T-helper 1 cell (primary cell): Measurements from ENCODE around the gene IRAG1.
"Not testable (repeated sequence)": the region's sequence is repeated elsewhere in the genome, so short reads cannot be mapped to it uniquely, and the experiment has no call there.

Source experiments
- DNase-seq, 5 donors: peaks; one replicate each; pipeline ENCODE4 v3.0.0-alpha.2; 2012 to 2020

Gene IRAG1

DNA sequence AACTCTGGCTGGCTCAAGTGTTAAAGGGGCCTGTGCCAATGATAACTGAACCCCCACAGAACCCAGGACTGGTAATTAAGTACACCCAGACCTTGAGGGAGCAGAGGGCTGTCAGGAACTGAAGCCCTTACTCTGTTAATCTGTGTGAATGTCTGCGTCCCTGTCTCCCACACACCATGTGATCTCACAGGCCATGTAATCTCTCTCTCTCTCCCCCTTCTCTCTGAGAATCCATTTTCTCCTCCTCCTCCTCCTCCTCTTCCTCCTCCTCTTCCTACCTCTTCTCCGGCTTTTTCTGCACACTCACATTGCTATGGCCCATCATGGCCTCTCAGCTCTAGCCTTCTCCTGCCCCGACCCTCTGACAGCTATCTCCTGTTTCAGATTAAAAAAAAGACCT lies 14.6 kb upstream of the IRAG1 start:
- DNase-seq = no peak

DNA sequence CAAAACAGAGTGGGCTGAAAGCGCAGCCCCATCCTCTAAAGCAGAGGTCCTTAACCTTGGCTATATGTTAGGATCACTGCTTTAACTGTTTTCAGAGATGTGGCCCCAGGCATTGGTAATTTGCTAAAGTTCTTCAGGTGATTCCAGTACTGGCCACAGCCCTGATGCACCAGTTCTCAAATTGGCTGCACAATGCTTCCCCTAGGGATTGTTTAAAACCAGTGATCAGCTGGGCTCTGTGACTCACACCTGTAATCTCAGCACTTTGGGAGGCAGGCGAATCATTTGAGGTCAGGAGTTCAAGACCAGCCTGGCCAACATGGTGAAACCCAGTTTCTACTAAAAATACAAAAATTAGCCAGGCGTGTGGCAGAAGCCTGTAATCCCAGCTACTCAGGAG lies 8.4 kb upstream of the IRAG1 start:
- no peak for DNase-seq

DNA sequence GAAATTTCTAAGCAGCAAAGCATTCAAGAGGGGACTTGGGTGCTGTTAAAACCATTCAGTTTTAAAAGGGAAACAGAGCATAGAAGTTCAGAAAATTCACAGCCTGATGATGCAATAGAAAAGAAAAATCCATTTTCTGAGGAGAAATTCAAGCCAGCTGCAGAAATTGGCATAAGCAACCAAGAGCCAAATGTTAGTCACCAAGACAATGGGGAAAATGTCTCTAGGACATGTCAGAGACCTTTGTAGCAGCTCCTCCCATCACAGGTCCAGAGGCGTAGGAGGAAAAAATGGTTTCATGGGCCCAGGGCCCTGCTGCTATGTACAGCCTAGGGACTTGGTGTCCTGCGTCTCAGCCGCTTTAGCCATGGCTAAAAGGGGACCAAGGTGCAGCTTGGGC lies 5.5 kb upstream of the IRAG1 start:
- no peak for DNase-seq

DNA sequence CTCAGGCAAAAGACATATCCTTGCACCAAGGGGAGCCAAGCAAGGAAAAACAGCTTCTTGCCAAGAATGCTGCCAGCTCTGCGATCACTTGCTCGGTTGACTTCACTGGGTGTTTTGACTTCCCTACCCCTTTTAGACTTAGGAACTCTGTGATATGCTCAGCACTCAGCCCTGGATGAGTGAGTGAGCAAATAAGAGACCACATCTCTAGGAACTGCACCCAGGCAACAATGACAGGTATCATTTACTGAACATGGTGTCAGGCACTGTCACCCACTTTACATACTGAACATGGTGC lies 3.7 kb upstream of the IRAG1 start:
- DNase-seq = no peak

DNA sequence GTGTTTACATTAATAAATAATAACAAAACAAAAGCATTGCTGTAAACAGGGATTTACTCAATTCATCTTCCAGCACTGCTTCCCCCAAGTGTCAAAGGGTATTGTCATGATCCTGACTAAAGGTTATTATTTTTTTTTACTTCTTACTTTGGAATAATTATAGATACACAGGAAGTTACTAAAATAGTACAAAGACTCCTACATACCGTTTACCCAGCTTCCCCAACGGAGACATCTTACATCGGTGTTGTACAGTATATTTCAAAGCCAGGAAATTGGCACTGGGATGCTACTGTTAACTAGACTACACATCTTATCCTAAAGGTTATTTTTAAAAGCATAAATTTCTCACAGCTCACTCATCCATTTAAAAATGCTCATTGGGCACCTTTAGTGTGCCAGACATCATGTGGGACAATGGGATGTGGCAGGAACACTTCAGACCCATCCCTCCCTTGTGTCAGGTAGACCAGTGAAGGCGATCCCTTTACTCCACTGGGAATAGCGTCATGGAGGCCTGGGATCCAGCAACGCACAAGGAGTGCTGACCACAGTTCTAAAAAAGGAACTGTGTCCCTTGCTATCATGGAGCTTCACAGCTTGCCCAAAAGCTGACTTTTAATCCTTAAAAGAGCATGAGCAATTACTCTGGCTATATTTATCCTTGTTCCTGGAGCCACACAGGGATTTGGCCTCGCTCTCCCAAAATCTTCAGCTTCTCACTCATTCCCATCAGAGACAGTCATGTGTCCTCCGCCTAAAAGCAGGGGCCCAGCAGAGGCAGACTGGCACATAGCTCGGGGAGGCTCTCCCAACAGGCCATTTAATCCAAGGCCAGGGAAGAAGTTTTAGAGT lies 3.1 kb upstream of the IRAG1 start:
- no peak for DNase-seq

DNA sequence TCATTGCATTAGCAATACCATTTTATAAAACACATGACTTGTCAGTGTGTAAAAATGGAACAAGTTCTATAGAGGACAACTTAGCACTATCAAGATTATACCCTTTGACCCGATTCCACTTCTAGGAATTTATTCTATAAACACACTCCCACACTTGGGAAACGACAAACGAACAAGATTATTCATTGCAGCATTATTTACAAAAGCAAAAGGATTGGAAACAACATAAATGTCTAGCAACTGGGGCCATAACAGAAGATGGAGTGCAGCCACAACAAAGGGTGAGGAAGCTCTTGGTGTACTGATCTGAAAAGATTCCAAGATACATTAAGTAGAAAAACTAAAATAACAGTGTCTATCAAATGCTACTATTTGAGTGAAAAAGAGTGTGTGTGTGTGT lies 2.3 kb upstream of the IRAG1 start:
- DNase-seq = no peak

DNA sequence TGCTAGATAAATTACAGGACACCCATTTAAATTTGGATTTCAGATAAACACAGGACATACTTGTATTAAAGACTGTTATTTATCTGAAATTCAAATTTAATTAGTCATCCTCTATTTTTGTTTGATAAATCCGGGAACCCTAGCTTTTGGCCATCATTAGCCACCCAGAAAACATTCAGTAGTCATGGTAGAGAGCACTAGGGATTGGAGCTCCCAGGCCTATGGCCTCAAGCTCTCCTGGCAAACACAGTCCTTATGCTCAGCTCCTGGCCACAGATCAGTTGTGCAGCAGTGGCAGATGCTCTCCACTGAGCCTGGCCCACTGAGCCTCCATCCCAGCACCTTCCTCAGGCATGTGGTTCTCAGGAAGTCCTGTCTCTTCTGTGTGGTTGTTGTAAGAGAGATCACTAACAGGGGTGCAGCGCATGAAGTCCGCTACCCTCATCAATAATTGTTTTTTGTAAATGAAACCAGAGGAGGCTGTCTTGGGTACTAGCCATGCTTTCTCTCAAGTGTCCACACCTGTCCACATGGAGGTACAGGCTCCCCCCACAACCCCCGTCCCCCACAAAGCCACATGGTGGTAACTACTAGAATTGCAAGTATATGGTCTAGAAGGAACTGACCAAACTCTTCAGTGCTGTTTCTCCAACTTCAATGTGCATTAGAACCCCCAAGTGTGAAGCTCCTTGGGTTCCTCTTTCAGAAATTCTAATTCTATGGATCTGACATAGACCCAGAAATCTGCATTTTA lies 1.1 kb upstream of the IRAG1 start:
- no peak for DNase-seq

DNA sequence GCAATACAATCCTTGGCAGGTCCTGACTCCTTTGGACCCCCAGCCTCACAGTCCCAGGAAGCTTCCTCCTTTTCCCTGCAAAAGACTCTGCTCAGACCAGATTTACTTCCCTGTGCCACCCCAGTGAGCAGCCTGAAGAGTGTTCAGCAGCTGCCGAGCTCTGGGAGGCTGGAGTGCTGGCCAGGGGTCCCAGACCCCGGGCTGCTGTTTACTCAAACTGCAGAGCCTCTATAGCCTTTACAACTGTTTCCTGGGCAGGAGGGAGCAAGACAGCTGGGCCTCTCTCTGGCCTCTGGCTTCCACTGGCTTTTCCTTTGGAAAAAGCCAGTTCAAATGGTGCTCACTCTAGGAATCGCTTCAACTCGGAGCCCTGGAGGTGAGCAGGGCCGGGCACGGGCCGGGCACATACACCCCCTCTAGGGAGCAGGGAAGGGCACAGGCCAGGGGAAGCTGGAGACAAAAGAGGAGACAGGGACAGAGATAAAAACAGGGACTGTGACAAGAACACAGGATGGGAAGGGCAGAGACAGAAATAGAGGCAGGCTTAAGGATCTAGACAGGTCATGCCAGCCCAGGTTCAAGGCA lies 932 bp downstream of the IRAG1 start:
- no peak for DNase-seq

DNA sequence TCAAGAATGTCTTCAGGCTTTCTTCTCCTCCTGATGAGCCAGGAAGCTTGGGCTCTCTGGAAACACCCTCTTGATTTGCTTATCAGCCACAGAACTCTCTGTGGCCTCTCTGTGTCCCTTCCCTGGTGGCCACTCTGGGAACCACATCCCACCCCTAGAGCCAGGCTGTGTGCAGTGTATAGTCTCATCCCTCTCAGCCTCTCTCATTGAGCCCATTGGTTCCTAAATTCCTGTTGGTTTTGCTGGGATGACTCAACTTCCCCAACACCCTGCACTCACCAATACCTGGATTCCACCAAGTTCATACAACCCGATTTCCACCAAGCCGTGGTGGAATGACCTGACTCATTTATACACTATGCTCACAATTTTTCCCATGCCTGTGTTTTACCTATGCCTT lies 5.2 kb downstream of the IRAG1 start:
- DNase-seq = no peak

DNA sequence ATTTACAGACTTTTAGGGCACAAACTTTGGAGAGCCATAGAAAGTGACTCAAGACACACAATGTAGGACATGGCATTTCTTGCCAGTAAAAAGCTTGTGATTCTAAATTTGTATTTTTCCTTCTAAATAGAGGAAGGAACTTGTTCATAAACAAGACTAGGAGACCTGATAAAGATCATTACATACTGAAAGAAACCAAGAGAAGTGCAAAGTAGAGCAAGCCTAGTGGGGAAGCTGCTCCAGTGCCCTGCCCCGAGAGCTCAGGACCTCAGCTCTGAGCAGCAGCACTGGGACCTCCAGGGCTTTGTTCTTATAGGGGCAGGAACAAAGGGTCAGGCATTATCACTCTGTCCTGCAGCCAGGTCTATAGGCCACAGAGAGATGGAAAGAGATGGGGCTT lies 7.2 kb downstream of the IRAG1 start:
- DNase-seq = no peak

DNA sequence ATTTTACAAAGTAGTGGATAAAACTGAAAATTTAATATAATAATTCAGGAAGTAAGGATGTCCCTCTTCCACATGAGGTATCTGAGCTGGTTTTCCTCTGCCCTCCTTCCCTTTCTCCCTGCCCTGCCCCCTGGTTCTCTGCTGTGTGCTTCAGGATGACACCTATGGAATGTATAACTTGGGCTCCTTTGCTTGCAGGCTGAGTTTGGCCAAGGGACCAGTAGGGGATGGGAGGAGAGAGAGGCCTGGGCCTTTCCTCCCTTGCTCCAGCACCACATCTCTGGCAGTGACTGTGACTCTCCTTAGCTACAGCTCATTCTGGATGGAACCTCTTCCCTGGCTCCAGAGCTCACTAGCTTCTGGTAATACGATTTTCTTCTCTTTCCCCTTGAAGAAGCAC lies 10.1 kb downstream of the IRAG1 start:
- DNase-seq = no peak

DNA sequence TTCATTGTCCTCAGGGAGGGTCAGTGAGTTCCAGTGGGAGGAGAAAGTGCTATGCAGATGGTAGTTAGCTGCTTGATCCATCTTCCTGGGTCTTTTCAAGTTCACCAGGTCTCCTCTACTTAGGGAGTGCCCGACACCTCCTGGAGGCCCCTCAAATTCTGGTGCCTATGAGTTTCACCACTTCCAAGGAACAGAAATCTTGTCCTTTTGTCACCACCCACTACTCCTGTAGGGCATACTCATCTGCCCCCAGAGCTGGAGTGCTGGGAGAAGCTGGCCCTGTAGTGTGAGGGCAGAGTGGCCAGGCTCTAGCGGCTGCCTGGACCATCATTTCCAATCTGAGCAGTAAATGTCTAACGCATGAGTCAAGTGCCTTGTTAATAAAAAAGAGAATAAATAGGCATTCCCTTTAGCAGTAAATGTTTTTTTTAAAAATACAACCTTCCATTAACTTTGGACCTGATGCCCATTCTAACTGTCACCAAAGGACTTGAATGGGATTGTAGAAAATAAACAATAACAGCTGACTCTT lies 12.5 kb downstream of the IRAG1 start:
- no peak for DNase-seq

DNA sequence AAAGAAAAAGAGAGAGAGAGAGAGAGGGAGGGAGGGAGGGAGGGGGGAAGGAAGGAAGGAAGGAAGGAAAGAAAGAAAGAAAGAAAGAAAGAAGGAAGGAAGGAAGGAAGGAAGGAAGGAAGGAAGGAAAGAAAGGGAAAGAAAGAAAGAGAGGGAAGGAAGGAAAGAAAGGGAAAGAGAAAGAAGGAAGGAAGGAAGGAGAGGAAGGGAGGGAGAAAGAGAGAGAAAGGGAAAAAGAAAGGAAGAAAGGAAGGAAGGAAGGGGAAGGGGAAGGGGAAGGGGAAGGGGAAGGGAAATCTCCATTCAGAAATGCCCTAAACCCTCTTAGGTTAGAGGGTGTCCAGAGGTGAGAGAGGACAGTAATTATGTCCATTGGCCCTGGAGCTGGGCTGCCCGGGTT lies 13.3 kb downstream of the IRAG1 start:
- DNase-seq = not testable (repeated sequence)

DNA sequence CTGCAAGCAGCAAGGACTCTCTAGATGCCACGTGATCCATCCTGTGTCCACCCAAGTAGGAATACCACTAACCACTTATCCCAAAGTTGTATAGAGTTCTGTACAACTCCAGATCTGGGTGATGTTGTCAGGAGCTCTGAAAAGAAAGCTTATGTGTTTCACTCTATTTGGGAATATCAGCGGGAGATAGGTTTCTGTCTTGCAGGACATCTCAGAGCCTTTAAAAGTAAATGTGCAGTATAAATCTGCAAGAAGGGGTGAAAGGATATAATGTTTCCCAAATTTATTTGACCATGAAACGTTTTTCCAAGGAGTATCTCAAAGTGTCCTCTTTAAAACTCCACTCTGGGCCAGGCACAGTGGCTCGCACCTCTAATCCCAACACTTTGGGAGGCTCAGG lies 13.9 kb downstream of the IRAG1 start:
- DNase-seq = no peak

DNA sequence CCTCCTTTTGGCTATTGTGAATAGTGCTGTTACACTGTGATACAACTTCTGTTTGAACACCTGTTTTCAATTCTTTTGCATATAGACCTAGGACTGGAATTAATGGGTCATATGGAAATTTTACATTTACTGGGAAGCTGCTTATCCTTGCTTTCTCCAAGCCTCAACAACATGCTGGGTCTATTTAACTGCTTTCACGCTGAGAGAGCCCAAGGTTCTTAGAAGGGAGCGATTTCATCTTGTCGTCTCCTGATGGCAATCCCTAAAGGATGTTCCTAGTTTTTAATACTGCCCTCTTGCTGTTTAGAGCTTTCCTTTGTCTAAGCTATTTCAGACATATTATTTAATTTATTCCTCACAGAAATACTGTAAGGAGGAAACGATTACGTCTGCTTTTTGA lies 15.5 kb downstream of the IRAG1 start:
- DNase-seq = no peak

DNA sequence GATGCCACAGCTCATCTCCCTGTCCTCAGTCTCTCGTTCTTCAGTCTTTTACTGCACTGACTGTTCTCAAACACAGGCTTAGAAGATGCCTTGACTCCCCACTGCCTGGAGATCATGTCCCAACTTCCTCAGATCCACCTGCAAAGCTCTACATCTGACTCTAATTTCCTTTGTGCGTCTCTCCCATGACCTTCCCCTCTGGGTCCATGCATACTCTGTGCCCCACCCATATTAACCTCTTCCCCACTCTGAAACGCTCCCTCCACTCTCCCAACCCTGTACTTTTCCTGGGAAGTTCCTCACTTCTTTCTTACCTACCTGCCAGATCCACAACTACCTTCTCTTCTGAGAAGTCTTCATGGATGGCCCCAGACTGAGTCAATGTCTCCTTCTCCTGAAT lies 16.6 kb downstream of the IRAG1 start:
- DNase-seq = no peak

DNA sequence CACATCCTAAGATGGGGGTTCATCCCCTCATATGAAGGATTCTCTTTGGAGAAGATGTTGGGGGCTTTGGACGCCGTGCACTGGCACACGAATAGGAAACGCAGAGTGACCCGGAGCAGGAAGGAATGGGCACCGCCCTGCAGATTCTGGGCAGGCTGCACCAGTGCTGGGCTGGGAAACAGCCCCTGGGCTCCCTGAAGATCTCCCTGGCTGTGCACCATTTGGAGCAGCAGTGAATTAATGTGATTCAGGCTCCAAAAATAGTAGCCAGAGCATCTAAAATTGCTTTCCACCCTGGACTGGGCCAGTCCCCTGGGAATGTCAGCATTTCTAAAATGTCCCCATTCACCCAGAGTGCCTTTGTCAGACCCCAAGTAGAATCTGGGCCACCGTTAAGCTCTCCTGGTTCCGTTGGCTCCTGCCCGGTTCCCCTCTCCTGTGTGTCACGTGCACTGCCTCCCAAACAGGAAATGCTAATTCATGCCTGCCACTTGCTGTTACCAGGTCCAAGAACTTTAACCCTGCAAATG lies 18.6 kb downstream of the IRAG1 start:
- no peak for DNase-seq

DNA sequence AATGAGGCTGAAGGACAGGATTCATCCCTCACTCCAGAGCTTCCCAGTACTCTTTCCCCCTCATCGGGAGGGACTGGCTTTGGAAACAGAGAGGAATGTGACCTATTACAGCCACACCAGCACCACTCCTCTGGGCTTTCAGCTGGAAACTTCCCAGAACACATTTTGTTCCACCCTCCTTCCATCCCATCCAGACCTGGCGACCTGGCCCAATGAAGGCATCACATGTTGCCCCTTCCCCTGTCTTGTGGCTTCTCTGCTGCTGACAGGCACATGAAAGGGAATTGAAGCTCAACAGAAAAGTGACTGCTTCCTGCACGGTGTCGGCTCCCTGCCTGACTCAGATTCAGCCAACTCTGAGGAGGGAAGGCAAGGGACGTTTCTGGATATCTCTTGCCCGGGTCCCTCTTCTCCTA lies 19.1 kb downstream of the IRAG1 start:
- DNase-seq = no peak

DNA sequence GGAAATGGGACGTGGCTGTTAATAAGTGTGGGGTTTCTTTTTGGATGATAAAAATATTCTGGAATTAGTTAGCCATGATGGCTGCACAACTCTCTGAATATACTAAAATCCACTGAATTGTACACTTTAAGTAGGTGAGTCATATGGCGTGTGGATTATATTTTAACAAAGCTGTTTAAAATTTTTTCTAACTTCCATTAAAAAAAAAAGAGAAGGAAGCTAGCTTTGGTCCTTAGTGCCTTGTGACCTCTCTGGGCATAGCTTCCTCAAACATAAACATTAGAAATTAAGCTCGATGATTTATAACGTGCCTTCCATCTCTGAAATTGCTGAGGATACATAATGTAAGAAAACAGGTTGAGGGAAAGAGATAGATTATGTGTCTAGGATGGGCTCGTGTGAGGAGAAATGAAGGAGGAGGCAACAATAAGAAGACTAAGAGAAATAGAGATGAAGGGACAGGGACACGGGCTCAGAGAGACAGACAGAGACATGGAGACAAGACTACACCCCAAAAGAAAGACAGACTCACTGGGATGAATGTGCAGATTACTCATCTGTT lies 20.0 kb downstream of the IRAG1 start:
- no peak for DNase-seq

DNA sequence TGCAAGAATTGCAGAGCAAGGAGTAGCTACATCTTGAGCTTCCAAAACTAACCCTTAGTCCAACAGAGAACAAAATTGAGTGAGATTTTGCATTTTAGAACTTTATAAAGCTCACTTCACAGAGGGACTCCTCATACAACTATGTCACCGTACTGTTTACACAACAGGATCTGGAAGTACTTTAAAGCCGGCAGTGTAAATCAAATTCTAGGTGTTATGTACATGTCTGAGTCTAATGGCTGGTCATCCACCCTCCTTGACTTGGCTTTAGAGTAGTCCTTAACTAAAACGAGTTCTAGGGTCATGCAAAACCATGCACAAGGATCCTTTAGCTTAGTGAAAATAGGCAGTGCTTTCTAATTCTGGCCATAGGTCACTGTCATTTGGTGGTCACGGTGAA lies 23.5 kb downstream of the IRAG1 start:
- DNase-seq = no peak

DNA sequence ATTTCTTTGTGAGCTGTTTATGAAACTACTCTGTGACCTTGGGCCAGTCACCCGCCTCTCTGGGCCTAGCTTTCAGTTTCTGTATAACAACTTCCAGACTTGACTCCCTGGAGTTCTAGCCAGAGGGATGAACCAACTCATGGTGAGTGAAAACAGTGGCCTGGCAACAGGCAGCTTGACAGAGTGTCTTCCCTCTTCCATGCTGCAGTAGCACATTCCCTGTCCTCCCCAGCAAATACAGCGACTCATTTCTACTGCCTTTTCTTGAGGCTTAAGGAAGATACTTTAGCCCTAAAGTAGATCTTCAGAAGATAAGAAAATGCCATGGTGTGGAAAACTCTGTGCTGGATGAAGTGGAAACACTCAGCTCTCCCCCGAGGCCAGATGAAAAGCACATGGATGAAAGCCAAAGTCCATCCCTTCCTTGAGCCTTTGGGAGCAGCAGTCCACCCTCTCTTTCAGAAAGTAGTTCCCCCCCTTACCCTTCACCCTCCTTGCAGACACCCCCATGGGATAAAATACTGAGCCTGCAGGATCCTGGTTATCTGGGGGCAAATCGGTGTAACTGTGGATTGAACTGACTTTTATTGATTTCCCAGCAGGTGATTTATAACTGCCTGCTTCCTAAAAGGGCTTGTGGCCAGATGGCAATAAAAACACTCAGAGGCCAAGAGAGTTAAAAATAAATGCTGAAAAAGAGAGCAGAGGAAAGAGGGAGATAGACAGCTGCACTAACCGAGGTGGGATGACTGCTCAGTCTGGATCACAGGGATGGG lies 24.1 kb downstream of the IRAG1 start:
- DNase-seq = no peak

DNA sequence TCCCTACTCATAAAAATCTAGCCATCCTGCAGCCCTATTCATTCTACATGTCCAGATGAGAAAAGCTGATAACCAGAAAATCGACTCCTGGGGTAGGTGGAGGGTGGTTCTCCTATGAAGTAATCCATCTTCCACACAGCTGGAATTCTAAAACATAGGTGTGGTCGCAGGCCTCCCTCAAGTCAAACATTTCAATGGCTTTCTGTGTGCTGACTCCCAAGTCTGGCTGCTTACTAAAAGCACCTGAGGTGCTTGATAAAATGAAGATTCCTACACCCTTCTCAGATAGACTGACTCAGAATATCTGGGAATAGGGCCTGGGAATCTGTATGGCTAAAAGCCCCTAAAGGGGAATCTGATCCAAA lies 26.1 kb downstream of the IRAG1 start:
- no peak for DNase-seq
